ENCODE measurements around the gene ATP9B. TPM values are rescaled to one million over a fixed set of nuclear protein-coding genes. Genes with fewer than 3 reads are reported as not detected.

Gene ATP9B
- polyA plus RNA-seq, 3 donors = 7.2 to 20.3 (median 14.0) TPM

DNA sequence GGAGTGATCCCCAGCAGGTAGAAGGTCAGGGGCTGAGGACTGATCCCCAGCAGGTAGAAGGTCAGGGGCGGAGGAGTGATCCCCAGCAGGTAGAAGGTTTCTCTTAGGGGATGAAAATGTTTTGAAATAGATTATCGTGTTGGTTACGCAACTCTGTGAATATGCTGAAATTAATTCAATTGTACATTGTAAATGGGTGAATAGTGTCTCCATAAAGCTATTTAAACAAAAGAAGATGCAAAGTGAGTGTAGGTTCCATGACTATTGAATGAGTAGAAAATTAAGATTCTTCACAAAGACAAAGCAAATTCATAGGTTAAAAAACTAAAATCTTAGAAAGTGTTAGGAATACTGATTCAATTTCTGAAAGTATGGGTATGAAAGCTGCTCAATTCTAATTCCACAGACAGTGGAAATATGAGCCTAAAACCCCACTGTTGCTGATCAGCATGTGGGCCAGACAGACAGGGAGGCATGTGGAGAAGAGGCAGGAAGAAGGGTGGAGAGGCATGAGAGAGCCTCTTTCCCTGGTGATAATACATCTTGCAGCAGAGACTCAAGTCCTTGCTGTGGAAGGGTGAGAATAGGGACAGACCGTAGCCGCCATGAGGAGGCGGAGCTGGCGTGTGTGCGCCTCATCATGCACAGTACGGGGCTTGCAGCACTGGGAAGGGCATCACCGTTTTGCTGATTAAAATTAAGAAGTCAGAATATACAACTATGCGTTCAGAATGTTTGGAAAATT, 240.6 kb downstream of the ATP9B start:
- Histone ChIP-seq H3K36me3 (replicated peaks in 1 of 2; ENCODE audit: control insufficient read depth in 1 of 2, insufficient read depth in 2 of 2, low read length in 2 of 2) (peaks cover 33 to 50% of the 10 kb centered on the region in 2 donors), H3K27ac (ENCODE audit: low read depth in 1 of 2, low read length in 2 of 2) (no peak overlapping the region), H2AFZ (ENCODE audit: insufficient read depth, low read depth, low read length, poor library complexity, severe bottlenecking) (no peak overlapping the region), H3K4me2 (replicated peaks; ENCODE audit: extremely low read depth, low read length, poor library complexity, severe bottlenecking) (no peak overlapping the region), H3K27me3 (ENCODE audit: control insufficient read depth in 2 of 2, insufficient read depth in 2 of 2, low read length in 2 of 2) (no peaks in the 10 kb centered on the region), H4K20me1 (ENCODE audit: insufficient read depth, low read length) (no peaks in the 10 kb centered on the region), H3K9ac (ENCODE audit: insufficient read depth, low read length, poor library complexity, severe bottlenecking) (no peak overlapping the region), H3K4me3 (replicated peaks in 1 of 3; ENCODE audit: low read depth in 2 of 3, low read length in 3 of 3) (no peak overlapping the region), H3K4me1 (ENCODE audit: control insufficient read depth in 1 of 2, insufficient read depth in 2 of 2, low read length in 2 of 2) (no peaks in the 10 kb centered on the region), H3K79me2 (ENCODE audit: insufficient read depth, low read length) (no peaks in the 10 kb centered on the region), H3K9me3 (replicated peaks in 1 of 2; ENCODE audit: control insufficient read depth in 1 of 2, insufficient read depth in 1 of 2, low read length in 2 of 2) (no peaks in the 10 kb centered on the region)
- intact Hi-C loops (cut with micrococcal nuclease) = no loop called here
- Mint-ChIP-seq H3K36me3 (peaks cover 43 to 58% of the 10 kb centered on the region in 2 donors), H3K27me3 (ENCODE audit: low read depth in 3 of 3) (peaks cover 0 to 2% (median 0%) of the 10 kb centered on the region in 3 donors), H3K27ac (peak overlapping the region in 2 of 7 donors; percentile 29 to 40), H3K4me1 (no peaks in the 10 kb centered on the region), H3K4me3 (no peak overlapping the region), H3K9me3 (peaks cover 0 to 4% (median 0%) of the 10 kb centered on the region in 7 donors)
- 100% methylated on average over 2 of the region's 11 CpGs for WGBS (ENCODE audit: insufficient coverage)
- DNase-seq = no peak
- TF ChIP-seq, protein P1, sequence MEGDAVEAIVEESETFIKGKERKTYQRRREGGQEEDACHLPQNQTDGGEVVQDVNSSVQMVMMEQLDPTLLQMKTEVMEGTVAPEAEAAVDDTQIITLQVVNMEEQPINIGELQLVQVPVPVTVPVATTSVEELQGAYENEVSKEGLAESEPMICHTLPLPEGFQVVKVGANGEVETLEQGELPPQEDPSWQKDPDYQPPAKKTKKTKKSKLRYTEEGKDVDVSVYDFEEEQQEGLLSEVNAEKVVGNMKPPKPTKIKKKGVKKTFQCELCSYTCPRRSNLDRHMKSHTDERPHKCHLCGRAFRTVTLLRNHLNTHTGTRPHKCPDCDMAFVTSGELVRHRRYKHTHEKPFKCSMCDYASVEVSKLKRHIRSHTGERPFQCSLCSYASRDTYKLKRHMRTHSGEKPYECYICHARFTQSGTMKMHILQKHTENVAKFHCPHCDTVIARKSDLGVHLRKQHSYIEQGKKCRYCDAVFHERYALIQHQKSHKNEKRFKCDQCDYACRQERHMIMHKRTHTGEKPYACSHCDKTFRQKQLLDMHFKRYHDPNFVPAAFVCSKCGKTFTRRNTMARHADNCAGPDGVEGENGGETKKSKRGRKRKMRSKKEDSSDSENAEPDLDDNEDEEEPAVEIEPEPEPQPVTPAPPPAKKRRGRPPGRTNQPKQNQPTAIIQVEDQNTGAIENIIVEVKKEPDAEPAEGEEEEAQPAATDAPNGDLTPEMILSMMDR (IDR thresholded peaks at IDR 0.05) = no peak

DNA sequence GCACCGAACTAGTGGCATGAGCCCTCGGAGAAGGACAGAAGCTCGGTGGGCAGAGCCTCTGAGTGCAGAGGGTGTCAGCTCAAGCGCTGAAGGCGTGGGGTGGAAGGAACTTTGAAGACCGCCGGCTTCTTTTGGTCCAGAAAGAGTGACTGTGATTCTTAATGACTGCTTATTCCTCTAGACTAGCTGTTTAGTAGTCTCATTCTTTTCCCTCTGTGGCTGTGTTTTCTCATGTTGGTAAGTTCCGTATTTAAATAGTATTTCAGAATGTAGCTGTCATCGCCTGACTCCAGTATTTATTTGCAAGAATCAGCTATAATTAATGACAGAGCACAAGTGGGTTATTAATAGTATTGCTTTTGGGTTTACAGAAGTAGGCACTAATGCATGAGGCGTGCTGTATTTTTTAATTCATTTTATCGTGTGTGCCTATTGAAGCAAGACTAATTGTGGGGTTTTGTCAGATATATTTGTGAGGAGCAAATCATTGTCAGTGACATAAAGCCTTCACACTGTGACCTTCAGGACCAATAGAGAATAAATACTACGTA, 245.7 kb downstream of the ATP9B start:
- peaks cover 3 to 5% of the 10 kb centered on the region in 2 donors for H3K9me3 ChIP-seq (replicated peaks in 1 of 2; ENCODE audit: control insufficient read depth in 1 of 2, insufficient read depth in 1 of 2, low read length in 2 of 2)
- H3K4me2 ChIP-seq (replicated peaks; ENCODE audit: extremely low read depth, low read length, poor library complexity, severe bottlenecking) = no peak overlapping the region
- H3K79me2 ChIP-seq (ENCODE audit: insufficient read depth, low read length) = no peaks in the 10 kb centered on the region
- H3K9ac ChIP-seq (ENCODE audit: insufficient read depth, low read length, poor library complexity, severe bottlenecking) = no peak overlapping the region
- no peak for DNase-seq
- H3K27ac ChIP-seq (ENCODE audit: low read depth in 1 of 2, low read length in 2 of 2) = no peak overlapping the region
- Mint-ChIP-seq H3K4me3 (no peak overlapping the region), H3K9me3 (peaks cover 3 to 9% (median 5%) of the 10 kb centered on the region in 7 donors), H3K27me3 (ENCODE audit: low read depth in 3 of 3) (no peaks in the 10 kb centered on the region), H3K36me3 (peaks cover 40 to 61% of the 10 kb centered on the region in 2 donors), H3K27ac (no peak overlapping the region), H3K4me1 (no peaks in the 10 kb centered on the region)
- no peaks in the 10 kb centered on the region for H4K20me1 ChIP-seq (ENCODE audit: insufficient read depth, low read length)
- intact Hi-C loops (cut with micrococcal nuclease) = no loop called here
- no peak overlapping the region for H2AFZ ChIP-seq (ENCODE audit: insufficient read depth, low read depth, low read length, poor library complexity, severe bottlenecking)
- no peaks in the 10 kb centered on the region for H3K27me3 ChIP-seq (ENCODE audit: control insufficient read depth in 2 of 2, insufficient read depth in 2 of 2, low read length in 2 of 2)
- no peak overlapping the region for H3K4me3 ChIP-seq (replicated peaks in 1 of 3; ENCODE audit: low read depth in 2 of 3, low read length in 3 of 3)
- TF ChIP-seq, protein P1 (IDR thresholded peaks at IDR 0.05) = no peak
- WGBS (ENCODE audit: insufficient coverage) = 98% methylated on average over 5 of the region's 12 CpGs
- H3K4me1 ChIP-seq (ENCODE audit: control insufficient read depth in 1 of 2, insufficient read depth in 2 of 2, low read length in 2 of 2) = no peaks in the 10 kb centered on the region
- peaks cover 11 to 39% of the 10 kb centered on the region in 2 donors for H3K36me3 ChIP-seq (replicated peaks in 1 of 2; ENCODE audit: control insufficient read depth in 1 of 2, insufficient read depth in 2 of 2, low read length in 2 of 2)

All from CD14-positive monocyte (primary cell).